IPS-20b (cell line): ENCODE measurements around the gene RCL1.

ENCODE experiments used
- H3K27ac ChIP-seq: one replicate; pipeline ENCODE4 v1.5.1; 2013; ENCODE audit warnings: low read length
- H3K27me3 ChIP-seq: 2 replicates; pipeline ENCODE4 v1.6.1; 2013; ENCODE audit warnings: mild to moderate bottlenecking, low read length, inconsistent platforms; ENCODE audit not compliant: insufficient read depth
- H3K36me3 ChIP-seq: 2 replicates; pipeline ENCODE4 v1.6.1; 2013; ENCODE audit warnings: low read depth, mild to moderate bottlenecking, inconsistent platforms, low read length, moderate library complexity; ENCODE audit not compliant: insufficient read depth
- H3K4me1 ChIP-seq: 2 replicates; pipeline ENCODE4 v1.6.1; 2013; ENCODE audit warnings: mild to moderate bottlenecking, control low read depth, inconsistent platforms, low read length, moderate library complexity; ENCODE audit not compliant: insufficient read depth
- H3K4me3 ChIP-seq: 2 replicates; pipeline ENCODE4 v1.5.1; 2013; ENCODE audit warnings: mild to moderate bottlenecking, low read length, inconsistent platforms
- H3K9ac ChIP-seq: 2 replicates; pipeline ENCODE4 v1.6.1; 2013; ENCODE audit warnings: low read depth, mild to moderate bottlenecking, inconsistent platforms, low read length, moderate library complexity
- H3K9me3 ChIP-seq: 2 replicates; pipeline ENCODE4 v1.6.1; 2013; ENCODE audit warnings: mild to moderate bottlenecking, low read depth, low read length, inconsistent platforms; ENCODE audit not compliant: insufficient read depth

RCL1 gene

GRCh38 chr9:4799775-4800174 is 7.0 kb downstream of the RCL1 start:
- Histone ChIP-seq H3K36me3 (no peaks in the 10 kb centered on the region), H3K27me3 (no peaks in the 10 kb centered on the region), H3K9ac (no peak overlapping the region), H3K4me1 (peaks cover 16% of the 10 kb centered on the region), H3K27ac (no peak overlapping the region), H3K9me3 (no peaks in the 10 kb centered on the region), H3K4me3 (no peak overlapping the region)

- Histone ChIP-seq H3K27me3 (no peaks in the 10 kb centered on the region), H3K27ac (no peak overlapping the region), H3K9me3 (no peaks in the 10 kb centered on the region), H3K4me1 (peaks cover 19% of the 10 kb centered on the region), H3K36me3 (no peaks in the 10 kb centered on the region), H3K9ac (no peak overlapping the region), H3K4me3 (no peak overlapping the region)
Observed at GRCh38 chr9:4801156-4801555, 8.4 kb downstream of the RCL1 start.

- Histone ChIP-seq H3K27me3 (no peaks in the 10 kb centered on the region), H3K9me3 (no peaks in the 10 kb centered on the region; the same call in 1 of the 2 replicates), H3K4me1 (peaks cover 3% of the 10 kb centered on the region; the same call in 1 of the 2 replicates), H3K36me3 (no peaks in the 10 kb centered on the region), H3K9ac (no peak overlapping the region), H3K4me3 (no peak overlapping the region), H3K27ac (no peak overlapping the region)
Observed at GRCh38 chr9:4803670-4804530, 11.2 kb downstream of the RCL1 start.

- H3K9me3 ChIP-seq, result no peaks in the 10 kb centered on the region; the same call in 1 of the 2 replicates
- peaks cover 3% of the 10 kb centered on the region; the same call in 1 of the 2 replicates for H3K4me1 ChIP-seq
- H3K36me3 ChIP-seq, result no peaks in the 10 kb centered on the region
- no peaks in the 10 kb centered on the region for H3K27me3 ChIP-seq
- H3K4me3 ChIP-seq, result no peak overlapping the region
- H3K27ac ChIP-seq, result no peak overlapping the region
- H3K9ac ChIP-seq, result no peak overlapping the region
Observed at GRCh38 chr9:4804531-4805016, 11.8 kb downstream of the RCL1 start.

GRCh38 chr9:4805191-4805918 is 12.6 kb downstream of the RCL1 start:
- H3K27me3 ChIP-seq, result no peaks in the 10 kb centered on the region
- peaks cover 3% of the 10 kb centered on the region; the same call in 1 of the 2 replicates for H3K4me1 ChIP-seq
- no peaks in the 10 kb centered on the region; the same call in 1 of the 2 replicates for H3K9me3 ChIP-seq
- no peak overlapping the region for H3K27ac ChIP-seq
- H3K4me3 ChIP-seq, result no peak overlapping the region
- no peaks in the 10 kb centered on the region for H3K36me3 ChIP-seq
- no peak overlapping the region for H3K9ac ChIP-seq

GRCh38 chr9:4810565-4810964 is 17.8 kb downstream of the RCL1 start:
- Histone ChIP-seq H3K27ac (no peak overlapping the region), H3K4me3 (no peak overlapping the region), H3K27me3 (no peaks in the 10 kb centered on the region), H3K9ac (no peak overlapping the region), H3K9me3 (no peaks in the 10 kb centered on the region; the same call in 1 of the 2 replicates), H3K36me3 (no peaks in the 10 kb centered on the region), H3K4me1 (peaks cover 2% of the 10 kb centered on the region; the same call in 1 of the 2 replicates)

- H3K9ac ChIP-seq, result no peak overlapping the region
- H3K9me3 ChIP-seq, result no peaks in the 10 kb centered on the region
- H3K4me3 ChIP-seq, result no peak overlapping the region
Observed at GRCh38 chr9:4811824-4812223, 19.1 kb downstream of the RCL1 start.

GRCh38 chr9:4812858-4813257 is 20.1 kb downstream of the RCL1 start:
- no peak overlapping the region for H3K27ac ChIP-seq
- H3K4me1 ChIP-seq, result no peaks in the 10 kb centered on the region
- H3K36me3 ChIP-seq, result no peaks in the 10 kb centered on the region
- H3K9me3 ChIP-seq, result no peaks in the 10 kb centered on the region
- H3K9ac ChIP-seq, result no peak overlapping the region
- no peak overlapping the region for H3K4me3 ChIP-seq
- no peaks in the 10 kb centered on the region for H3K27me3 ChIP-seq

More at GRCh38 chr9:4811824-4812223, 19.1 kb downstream of the RCL1 start:
- Histone ChIP-seq H3K4me1 (no peaks in the 10 kb centered on the region), H3K27me3 (no peaks in the 10 kb centered on the region), H3K27ac (no peak overlapping the region), H3K36me3 (no peaks in the 10 kb centered on the region)

- no peak overlapping the region for H3K27ac ChIP-seq
Observed at GRCh38 chr9:4814913-4815312, 22.2 kb downstream of the RCL1 start.

GRCh38 chr9:4815381-4815956 is 22.7 kb downstream of the RCL1 start:
- Histone ChIP-seq H3K27me3 (no peaks in the 10 kb centered on the region), H3K4me3 (no peak overlapping the region), H3K9me3 (no peaks in the 10 kb centered on the region), H3K9ac (no peak overlapping the region), H3K36me3 (no peaks in the 10 kb centered on the region), H3K4me1 (no peaks in the 10 kb centered on the region), H3K27ac (no peak overlapping the region)

More at GRCh38 chr9:4814913-4815312, 22.2 kb downstream of the RCL1 start:
- no peaks in the 10 kb centered on the region for H3K9me3 ChIP-seq
- H3K36me3 ChIP-seq, result no peaks in the 10 kb centered on the region
- H3K27me3 ChIP-seq, result no peaks in the 10 kb centered on the region
- H3K4me1 ChIP-seq, result no peaks in the 10 kb centered on the region
- no peak overlapping the region for H3K9ac ChIP-seq
- H3K4me3 ChIP-seq, result no peak overlapping the region

- Histone ChIP-seq H3K36me3 (no peaks in the 10 kb centered on the region), H3K27me3 (no peaks in the 10 kb centered on the region), H3K9me3 (no peaks in the 10 kb centered on the region), H3K4me1 (no peaks in the 10 kb centered on the region), H3K27ac (no peak overlapping the region), H3K9ac (no peak overlapping the region), H3K4me3 (no peak overlapping the region)
Observed at GRCh38 chr9:4820168-4820567, 27.4 kb downstream of the RCL1 start.
